Adrenal gland (tissue), 5 donors: ENCODE results near the gene STIP1.

Experiments
- CTCF ChIP-seq, 6 experiments: fragments of 450-650 bp in 4 of 6; fragments of 200-600 bp in 2 of 6; sonication (generic) in 1 of 6; IDR thresholded peaks; 1 replicate in 5 of 6; 2 replicates in 1 of 6; pipeline versions ENCODE4 v1.5.1 to v1.8.0; 2016 to 2021; ENCODE audit warnings: antibody characterized with exemption in 6 of 6, mild to moderate bottlenecking in 2 of 6, moderate library complexity in 1 of 6
- POLR2A ChIP-seq, 2 donors: fragments of 450-650 bp; IDR thresholded peaks; one replicate each; pipeline ENCODE4 v1.6.1; 2017; ENCODE audit warnings: antibody characterized with exemption in 2 of 2, mild to moderate bottlenecking in 2 of 2, moderate library complexity in 1 of 2
- donor health status: DM: no; HTN: no; CAD: no.

- TF ChIP-seq CTCF (IDR thresholded peaks at IDR 0.05): no peak
- no peak for TF ChIP-seq POLR2A (IDR thresholded peaks at IDR 0.05)
These were observed 6.9 kb upstream of the STIP1 start for GRCh38 chr11:64178951-64179639.
